Progenitor cell of endocrine pancreas (in vitro differentiated cells): Measurements from ENCODE around the gene ADAMTSL4. TPM values are rescaled to one million over a fixed set of nuclear protein-coding genes. Genes with fewer than 3 reads are reported as not detected.

ENCODE experiments used
- DNase-seq: peaks from one replicate; pipeline ENCODE4 v3.0.0; 2021; ENCODE audit warnings: low spot score; ENCODE audit not compliant: unreplicated experiment
- H3K27ac Mint-ChIP-seq: 2 replicates; pipeline ENCODE4 v1.8.0; 2021; ENCODE audit warnings: mild to moderate bottlenecking, moderate library complexity, mixed read lengths
- H3K27me3 Mint-ChIP-seq: 2 replicates; pipeline ENCODE4 v1.8.0; 2021; ENCODE audit warnings: mixed read lengths
- H3K36me3 Mint-ChIP-seq: 2 replicates; pipeline ENCODE4 v1.8.0; 2022; ENCODE audit warnings: mixed read lengths; ENCODE audit not compliant: insufficient read depth
- H3K4me1 Mint-ChIP-seq: 2 replicates; pipeline ENCODE4 v1.8.0; 2021; ENCODE audit warnings: low read depth, mixed read lengths
- H3K4me3 Mint-ChIP-seq: 2 replicates; pipeline ENCODE4 v1.8.0; 2021; ENCODE audit warnings: low read depth, mild to moderate bottlenecking, moderate library complexity, mixed read lengths
- H3K9me3 Mint-ChIP-seq: 2 replicates; pipeline ENCODE4 v1.8.0; 2021; ENCODE audit warnings: low read depth, mixed read lengths
- CTCF ChIP-seq: fragments of 200-600 bp; sonication (generic); IDR thresholded peaks from one replicate; pipeline ENCODE4 v1.5.0; 2021; ENCODE audit warnings: antibody characterized with exemption, mild to moderate bottlenecking; ENCODE audit not compliant: unreplicated experiment
- total RNA-seq: library from RNA; stranded (reverse); gene quantifications from 2 replicates; pipeline ENCODE4 v1.2.1, GENCODE V29; 2021

Gene ADAMTSL4
- total RNA-seq, 1 donor from 2014 or later: 5.5 TPM

GRCh38 chr1:150560576-150561253 lies 11.5 kb downstream of the ADAMTSL4 start:
- no peaks in the 10 kb centered on the region for H3K9me3 Mint-ChIP-seq
- DNase-seq: peak; percentile 80
- H3K36me3 Mint-ChIP-seq: peaks cover 1% of the 10 kb centered on the region
- TF ChIP-seq CTCF: peak; percentile 76
- peak overlapping the region; percentile 77 for H3K4me3 Mint-ChIP-seq
- peak overlapping the region; percentile 100 for H3K27ac Mint-ChIP-seq
- peaks cover 51% of the 10 kb centered on the region for H3K4me1 Mint-ChIP-seq
- no peaks in the 10 kb centered on the region for H3K27me3 Mint-ChIP-seq

- H3K36me3 Mint-ChIP-seq: peaks cover 1% of the 10 kb centered on the region
- no peaks in the 10 kb centered on the region for H3K27me3 Mint-ChIP-seq
- peak overlapping the region; percentile 100 for H3K27ac Mint-ChIP-seq
- peak; percentile 78 for DNase-seq
- no peak for TF ChIP-seq CTCF
- H3K9me3 Mint-ChIP-seq: no peaks in the 10 kb centered on the region
- H3K4me1 Mint-ChIP-seq: peaks cover 49% of the 10 kb centered on the region
- peak overlapping the region; percentile 77 for H3K4me3 Mint-ChIP-seq
Observed at GRCh38 chr1:150561254-150561973, 12.2 kb downstream of the ADAMTSL4 start.

DNA sequence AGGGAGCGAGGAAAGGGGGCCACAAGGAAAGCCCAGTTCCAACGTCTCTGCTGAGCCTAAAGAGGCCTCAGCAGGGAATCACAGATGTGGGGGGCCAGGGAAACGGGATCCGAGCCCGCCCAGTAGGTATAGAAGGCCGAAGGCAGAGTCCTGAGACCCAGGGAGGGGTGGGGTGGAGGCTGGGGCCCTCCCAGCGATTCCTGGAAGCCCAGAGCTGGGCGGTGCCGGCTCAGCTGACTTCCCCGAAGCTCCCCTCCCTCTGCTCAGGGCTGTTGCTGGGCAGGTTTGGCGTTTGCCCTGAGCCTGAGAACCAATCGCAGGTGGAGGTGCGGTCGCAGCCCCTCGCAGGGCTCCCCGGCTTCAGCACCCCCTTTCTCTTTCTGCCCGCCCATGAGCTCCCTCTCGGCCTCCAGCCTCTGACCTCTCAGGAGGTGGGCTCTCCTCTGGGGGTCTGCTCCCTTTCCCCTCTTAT lies 12.8 kb downstream of the ADAMTSL4 start:
- peak overlapping the region; percentile 77 for H3K4me3 Mint-ChIP-seq
- no peak for TF ChIP-seq CTCF
- H3K36me3 Mint-ChIP-seq: peaks cover 1% of the 10 kb centered on the region
- H3K4me1 Mint-ChIP-seq: peaks cover 52% of the 10 kb centered on the region
- DNase-seq: peak; percentile 73
- H3K27ac Mint-ChIP-seq: peak overlapping the region; percentile 100
- H3K9me3 Mint-ChIP-seq: no peaks in the 10 kb centered on the region
- H3K27me3 Mint-ChIP-seq: no peaks in the 10 kb centered on the region

- H3K4me1 Mint-ChIP-seq: peaks cover 59% of the 10 kb centered on the region
- no peaks in the 10 kb centered on the region for H3K27me3 Mint-ChIP-seq
- TF ChIP-seq CTCF: no peak
- H3K4me3 Mint-ChIP-seq: peak overlapping the region; percentile 77
- DNase-seq: no peak
- no peaks in the 10 kb centered on the region for H3K9me3 Mint-ChIP-seq
- H3K36me3 Mint-ChIP-seq: peaks cover 1% of the 10 kb centered on the region
- peak overlapping the region; percentile 100 for H3K27ac Mint-ChIP-seq
Observed at GRCh38 chr1:150562446-150563339, 13.5 kb downstream of the ADAMTSL4 start.
